Activated CD4-positive, alpha-beta T cell treated with anti-CD3 and anti-CD28 coated beads for 4 hours (primary cell): ENCODE results near the gene TFB1M.

Experiments
- DNase-seq, 2 donors: peaks; one replicate each; pipeline ENCODE4 v3.0.0-alpha.2; 2020

The TFB1M gene

DNA sequence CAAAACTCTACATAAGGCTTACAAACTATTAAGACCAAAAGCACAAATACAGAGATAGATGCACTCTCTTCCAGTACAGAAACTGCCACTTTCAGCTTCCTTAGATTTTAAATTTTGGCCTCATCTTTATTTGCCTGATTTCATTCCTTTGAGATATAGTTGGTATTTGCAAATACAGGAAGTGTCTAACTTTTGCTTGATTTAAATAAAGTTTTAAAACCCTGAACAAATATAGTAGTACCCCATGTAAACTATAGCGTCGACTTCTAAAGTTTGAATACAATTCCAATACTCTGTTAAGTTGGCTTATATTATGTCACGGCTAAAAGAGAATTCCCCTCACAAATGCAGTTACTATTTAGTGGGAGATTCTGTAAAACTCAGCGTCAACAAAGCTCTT is 51.6 kb downstream of the TFB1M start:
- DNase-seq = no peak

- DNase-seq = no peak
These were observed 53.0 kb downstream of the TFB1M start for GRCh38 chr6:155261111-155261900.

DNA sequence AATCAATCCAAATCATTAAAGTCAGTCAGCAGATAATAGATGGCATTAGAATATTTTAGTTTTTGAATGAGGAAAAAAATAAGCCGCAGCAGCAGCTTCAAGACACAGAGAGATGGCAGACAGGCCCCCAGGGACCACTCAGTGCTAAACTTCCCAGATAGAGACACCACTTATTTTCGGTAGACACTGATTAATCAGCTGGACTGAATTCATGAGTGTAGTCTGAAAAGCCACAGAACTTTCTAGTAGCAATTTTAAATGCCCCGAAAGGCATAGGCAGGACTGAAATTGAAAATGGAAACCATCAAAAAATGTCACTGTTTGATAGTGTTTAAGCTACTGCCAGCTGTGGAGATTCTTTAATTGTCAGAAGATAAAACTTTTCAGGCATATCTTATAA is 53.6 kb downstream of the TFB1M start:
- DNase-seq = no peak

DNA sequence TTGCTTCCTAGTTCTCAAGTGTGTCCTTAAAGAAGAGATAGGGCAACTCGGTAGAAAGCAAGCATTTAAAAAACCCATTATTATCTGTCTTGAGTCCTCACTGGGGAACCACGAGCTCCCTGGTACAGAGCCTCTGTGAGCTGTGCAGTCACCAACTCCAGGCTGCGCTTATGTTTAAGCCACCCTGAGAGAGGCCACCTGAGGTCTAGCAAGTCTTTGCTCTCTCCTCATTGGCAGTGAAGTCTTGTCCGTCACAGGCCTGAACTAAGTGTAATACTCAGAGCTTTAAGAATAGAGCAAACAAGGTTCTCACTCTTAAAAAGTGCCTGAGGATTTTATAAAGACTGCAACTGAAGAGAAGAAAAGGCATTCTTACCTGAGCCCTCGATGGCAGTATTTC is 54.4 kb downstream of the TFB1M start:
- no peak for DNase-seq

DNA sequence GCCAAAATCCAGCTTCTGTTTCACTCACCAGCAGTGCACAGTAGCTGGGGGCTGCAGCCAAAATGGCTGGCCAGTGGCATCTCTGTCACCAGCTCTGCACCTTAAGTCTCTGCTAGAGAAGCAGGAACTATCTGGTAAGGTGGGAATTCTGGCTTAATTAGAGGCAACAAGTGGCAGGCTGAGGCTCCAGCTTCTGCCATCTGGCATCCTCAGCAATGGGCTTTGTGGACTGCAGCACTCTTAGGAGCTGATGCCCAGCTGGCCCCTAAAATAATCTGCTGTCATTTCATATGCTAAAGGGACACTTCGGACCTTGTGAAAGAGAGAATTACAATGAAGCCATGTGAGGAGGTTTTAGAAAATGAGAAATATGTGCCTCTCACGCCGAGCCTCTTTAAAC is 55.1 kb downstream of the TFB1M start:
- no peak for DNase-seq

GRCh38 chr6:155257796-155258195 is 56.5 kb downstream of the TFB1M start:
- no peak for DNase-seq

DNA sequence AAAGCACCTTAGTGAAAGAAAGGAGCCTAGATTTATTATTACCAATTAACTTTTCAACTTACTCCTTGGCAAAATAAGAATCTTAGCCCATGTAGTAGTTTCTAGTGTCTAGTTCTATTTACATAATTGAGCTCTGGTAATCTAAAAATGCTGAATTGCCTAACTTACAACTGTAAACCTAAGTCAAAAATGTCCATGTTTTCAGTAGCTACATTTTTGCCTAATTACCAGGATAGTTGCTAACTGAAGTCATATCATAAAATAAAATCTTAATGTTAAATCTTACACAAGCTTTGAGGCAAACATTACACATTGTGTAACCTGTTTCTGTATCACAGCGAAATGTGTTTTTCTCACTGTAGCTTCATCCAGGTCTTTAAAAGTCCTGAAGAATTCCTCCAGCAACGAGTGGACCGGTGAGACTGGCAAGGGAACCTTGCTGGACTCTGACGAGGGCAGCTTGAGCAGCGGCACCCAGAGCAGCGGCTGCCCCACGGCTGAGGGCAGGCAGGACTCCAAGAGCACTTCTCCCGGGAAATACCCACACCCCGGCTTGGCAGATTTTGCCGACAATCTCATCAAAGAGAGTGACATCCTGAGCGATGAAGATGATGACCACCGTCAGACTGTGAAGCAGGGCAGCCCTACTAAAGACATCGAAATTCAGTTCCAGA is 58.0 kb downstream of the TFB1M start:
- DNase-seq = no peak

DNA sequence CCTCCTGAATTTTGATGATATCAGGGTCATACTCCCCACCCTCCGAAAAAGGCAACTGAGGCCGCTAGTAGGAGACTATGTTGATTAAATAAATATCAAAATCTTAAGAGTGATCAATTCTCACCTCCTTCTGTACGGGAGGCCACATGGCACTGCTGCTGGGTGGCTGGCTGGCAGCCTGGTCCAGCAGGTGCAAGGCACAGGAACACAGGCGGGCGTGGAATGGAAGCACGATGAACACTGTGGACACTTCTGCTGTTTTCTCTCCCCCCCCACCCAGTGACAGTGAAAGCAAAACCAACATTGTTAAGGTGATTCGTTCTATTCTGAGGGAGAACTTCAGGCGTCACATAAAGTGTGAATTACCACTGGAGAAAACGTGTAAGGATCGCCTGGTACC is 60.1 kb downstream of the TFB1M start:
- DNase-seq = no peak

GRCh38 chr6:155253337-155253736 is 60.9 kb downstream of the TFB1M start:
- DNase-seq = no peak

GRCh38 chr6:155252581-155252980 is 61.7 kb downstream of the TFB1M start:
- DNase-seq = no peak

DNA sequence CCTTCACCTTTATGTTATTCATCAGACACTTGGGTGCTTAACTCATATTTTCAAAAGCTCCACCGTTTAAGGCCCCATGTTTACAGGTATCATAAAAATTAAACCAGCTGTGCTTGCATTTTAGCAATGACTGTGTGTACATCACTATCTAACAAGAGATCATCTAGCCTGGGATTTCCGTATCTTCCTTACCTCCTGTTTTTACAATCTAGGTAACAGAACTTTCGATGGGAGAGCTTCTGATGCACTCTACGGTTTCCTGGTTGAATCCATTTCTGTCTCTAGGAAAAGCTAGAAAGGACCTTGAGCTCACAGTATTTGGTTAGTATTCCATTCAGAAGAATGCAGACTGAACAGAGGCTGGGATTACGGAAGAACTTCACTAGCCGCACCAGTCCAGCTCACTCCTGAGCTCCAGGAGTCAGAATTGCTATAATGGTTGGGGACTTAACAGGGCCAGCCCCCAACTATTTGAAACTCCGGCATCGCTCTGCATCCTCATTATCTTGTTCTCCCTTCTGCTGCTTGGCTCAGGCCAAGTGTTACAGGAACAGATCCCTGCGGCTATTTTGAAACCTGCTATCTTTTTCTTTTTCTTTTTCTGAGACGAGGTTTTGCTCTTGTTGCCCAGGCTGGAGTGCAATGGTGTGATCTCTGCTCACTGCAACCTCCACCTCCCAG is 63.4 kb downstream of the TFB1M start:
- DNase-seq = no peak

GRCh38 chr6:155248008-155249001 is 66.0 kb downstream of the TFB1M start:
- peak; percentile 10 to 25 for DNase-seq

- DNase-seq = no peak
These were observed 66.7 kb downstream of the TFB1M start for GRCh38 chr6:155247618-155248007.

GRCh38 chr6:155246825-155247224 is 67.5 kb downstream of the TFB1M start:
- no peak for DNase-seq

GRCh38 chr6:155245831-155246230 is 68.5 kb downstream of the TFB1M start:
- DNase-seq = no peak

DNA sequence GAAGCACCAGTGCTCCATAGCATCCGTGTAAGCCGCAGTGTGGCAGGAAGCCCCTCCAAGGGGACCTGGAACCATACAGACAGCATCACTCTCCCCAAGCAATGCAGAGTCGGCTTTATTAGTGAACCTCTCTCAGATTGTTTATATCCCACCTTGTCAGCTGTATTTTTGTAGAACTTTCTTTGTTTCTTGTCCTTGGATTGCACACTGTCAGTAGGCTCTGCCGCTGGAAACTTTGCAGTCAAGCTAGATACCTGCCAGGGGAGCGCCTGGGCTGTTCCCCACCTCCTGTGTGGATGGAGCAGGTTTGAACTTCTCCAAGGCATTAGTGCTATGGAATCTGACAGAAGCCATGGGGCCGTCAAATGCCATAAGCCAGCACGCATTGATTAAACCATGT is 69.1 kb downstream of the TFB1M start:
- DNase-seq = no peak

DNA sequence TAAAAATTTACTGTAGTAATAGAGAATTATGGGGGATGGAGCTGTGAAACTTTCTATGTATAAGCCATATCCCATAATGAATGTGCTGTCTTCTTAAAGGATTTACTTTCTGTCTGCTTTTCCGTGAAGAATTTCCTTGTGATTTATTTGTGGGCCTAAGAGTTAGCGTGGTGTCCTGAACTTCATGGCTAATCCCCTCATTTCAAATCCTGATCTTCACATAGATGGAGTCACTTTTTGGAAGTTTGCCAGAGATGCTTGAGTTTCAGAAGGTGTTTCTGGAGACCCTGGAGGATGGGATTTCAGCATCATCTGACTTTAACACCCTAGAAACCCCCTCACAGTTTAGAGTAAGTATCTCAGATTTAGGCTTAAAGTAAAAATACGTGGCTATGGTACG is 69.8 kb downstream of the TFB1M start:
- no peak for DNase-seq

DNA sequence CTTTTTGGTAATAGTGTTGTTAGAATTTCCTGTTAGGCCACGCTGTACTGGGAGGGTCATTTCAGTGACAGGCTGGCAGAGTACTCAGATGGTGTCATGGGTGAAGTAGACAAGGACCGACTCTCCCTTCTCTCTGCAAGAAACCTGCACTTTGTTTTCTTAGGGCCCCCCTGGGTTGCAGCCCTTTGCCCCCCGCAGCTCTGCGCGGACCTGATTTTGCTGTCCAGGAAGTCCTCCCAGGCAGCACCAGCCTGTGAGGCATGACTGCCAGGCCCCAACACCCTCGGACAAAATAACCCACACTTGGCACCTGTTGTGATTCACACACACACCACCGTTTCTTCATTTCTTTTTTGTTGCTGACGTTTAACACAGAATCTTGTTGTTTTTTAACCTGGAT is 72.3 kb downstream of the TFB1M start:
- no peak for DNase-seq

DNA sequence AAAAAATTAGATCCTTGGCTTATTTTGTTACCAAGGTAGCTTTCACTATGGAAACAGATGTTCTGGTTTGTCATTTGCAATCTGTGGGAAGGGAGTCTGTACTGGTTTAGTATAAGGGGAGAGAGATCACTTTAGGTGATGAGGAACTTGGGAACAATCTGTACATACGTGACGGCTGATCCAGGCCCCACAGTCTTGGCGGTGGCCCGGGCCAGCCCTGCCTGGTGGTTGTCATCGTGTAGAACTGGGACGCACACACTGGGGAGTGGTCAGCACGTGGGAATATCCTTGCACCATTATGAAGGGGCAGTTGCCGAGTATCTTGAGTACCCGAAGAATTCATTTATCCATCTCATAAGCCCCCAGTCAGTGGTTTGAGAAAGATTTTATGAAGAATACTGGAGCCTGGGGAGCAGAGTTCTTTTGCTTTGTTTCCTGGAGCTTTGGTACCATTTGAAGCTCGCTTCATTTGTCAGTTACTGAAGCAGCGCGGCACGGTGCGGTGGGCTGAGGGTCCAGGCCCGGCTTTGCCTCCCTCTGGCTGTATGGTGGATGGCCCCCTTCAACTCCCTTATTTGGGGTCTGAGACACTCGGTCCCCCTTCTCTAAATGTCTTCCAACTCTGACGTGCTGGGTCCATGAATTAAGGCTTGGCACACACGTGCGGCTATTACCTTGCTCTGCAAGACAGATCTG is 73.2 kb downstream of the TFB1M start:
- no peak for DNase-seq

DNA sequence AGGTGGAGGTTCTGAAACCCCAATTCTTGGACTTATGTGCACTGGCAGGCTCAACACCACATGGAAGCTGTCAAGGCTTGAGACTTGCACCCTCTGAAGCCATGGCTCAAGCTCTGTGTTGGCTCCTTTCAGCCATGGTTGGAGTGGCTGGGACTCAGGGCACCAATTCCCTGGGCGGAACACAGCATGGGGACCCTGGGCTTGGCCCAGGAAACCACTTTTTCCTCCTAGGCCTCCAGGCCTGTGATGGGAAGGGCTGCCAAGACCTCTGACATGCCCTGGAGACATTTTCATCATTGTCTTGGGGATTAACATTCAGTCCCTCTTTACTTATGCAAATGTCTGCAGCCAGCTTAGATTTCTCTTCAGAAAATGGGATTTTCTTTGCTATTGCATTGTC is 76.7 kb downstream of the TFB1M start:
- no peak for DNase-seq

GRCh38 chr6:155235087-155235486 is 79.2 kb downstream of the TFB1M start:
- DNase-seq = no peak

DNA sequence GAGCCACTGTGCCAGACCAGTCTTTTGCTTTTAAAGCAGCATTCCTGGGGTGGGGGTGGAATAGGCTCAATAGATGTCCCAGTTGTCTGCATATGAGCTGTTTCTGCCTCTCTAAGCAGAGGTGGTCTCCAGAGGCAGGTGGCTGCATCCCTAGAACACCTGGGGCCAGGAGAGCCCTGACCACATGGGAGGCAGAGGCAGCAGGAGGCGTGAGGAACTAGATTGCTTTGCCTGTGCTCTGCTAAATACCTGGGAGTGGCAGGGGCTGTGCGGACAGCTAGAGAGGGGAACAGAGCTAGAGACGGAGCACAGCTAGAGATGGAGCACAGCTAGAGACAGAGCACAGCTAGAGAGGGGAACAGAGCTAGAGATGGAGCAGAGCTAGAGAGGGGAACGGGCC is 79.6 kb downstream of the TFB1M start:
- no peak for DNase-seq
